HK-2 (cell line): ENCODE results near the gene DENND1A.
"Not testable (repeated sequence)": the region's sequence is repeated elsewhere in the genome, so short reads cannot be mapped to it uniquely, and the experiment has no call there.

Source experiments
- DNase-seq: peaks from one replicate; pipeline ENCODE4 v3.0.0-alpha.2; 2018; ENCODE audit not compliant: unreplicated experiment

DENND1A gene

GRCh38 chr9:123922431-123922830, 7.5 kb downstream of the DENND1A start:
- DNase-seq = no peak

DNA sequence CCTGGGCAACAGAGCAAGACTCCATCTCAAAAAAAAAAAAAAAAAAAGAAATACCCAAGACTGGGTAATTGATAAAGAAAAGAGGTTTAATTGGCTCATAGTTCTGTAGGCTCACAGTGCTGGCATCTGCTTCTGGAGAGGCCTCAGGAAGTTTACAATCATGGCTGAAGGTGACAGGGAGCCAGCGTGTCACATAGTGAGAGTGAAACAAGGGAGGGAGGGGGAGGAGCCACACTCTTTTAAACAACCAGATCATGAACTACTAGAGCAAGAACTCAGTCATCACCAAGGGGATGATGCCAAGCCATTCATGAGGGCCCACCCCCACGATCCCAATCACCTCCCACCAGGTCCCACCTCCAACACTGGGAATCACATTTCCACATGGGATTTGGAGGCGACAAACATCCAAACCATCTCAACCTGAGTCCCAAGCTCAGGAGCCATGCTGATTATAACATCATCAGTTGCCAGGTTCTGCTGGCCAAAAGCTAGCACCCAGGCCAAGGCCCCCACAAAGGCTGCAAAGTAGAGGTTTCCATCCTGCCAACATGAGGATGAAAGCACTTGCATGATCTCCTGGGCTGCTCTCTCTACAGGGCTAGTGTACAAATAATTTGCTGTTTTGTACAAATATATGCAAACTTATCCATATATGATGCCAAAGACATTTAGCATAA, 15.3 kb downstream of the DENND1A start:
- DNase-seq = no peak

- no peak for DNase-seq
Observed at GRCh38 chr9:123912167-123912897, 17.6 kb downstream of the DENND1A start.

DNA sequence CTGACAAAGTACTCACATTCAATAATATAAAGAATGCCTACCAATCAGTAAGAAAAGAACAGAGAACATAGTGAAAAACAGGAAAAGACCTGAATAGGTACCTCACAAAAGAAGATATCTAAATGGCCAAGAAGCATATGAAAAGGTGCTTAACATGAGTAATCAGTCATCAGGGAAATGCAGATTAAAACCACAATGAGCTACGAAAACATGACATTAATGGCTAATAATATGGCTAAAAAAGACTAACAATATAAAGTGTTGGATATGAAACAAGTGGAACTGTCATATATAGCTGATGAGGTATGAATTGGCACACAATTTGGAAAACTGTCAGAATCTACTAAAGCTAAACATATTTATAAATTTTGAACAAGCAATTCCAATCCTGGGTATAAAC, 18.9 kb downstream of the DENND1A start:
- no peak for DNase-seq

DNA sequence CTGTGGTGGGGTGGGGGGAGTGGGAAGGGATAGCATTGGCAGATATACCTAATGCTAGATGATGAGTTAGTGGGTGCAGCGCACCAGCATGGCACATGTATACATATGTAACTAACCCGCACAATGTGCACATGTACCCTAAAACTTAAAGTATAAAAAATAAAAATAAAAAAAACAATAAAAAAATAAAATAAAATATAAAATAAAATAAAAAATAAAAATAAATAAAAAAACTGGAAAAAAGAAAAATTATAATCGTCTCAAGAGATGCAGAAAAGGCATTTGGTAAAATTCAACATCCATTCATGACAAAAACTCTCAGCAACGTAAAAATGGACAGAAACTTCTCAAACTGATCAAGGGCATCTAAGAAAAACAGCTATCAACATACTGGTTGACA, 20.7 kb downstream of the DENND1A start:
- DNase-seq = not testable (repeated sequence)

GRCh38 chr9:123903550-123903949, 26.4 kb downstream of the DENND1A start:
- DNase-seq = not testable (repeated sequence)

DNA sequence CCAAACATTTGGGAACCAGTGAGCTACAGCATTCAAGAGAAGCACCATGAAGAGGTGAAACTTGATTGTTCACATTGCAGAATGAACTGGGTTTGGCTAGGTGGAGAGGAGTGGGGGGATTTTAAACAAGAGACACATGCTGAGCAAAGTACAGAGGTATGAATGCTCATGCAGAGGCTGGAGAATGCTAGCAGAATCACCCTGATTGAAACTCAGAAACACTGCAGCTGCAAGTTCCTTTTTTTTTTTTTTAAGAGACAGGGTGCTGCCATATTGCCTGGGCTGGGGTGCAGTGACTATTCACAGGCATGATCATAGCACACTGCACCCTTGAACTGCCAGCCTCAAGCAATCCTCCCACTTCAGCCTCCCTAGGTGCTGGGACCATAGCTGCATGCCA, 35.1 kb downstream of the DENND1A start:
- no peak for DNase-seq

DNA sequence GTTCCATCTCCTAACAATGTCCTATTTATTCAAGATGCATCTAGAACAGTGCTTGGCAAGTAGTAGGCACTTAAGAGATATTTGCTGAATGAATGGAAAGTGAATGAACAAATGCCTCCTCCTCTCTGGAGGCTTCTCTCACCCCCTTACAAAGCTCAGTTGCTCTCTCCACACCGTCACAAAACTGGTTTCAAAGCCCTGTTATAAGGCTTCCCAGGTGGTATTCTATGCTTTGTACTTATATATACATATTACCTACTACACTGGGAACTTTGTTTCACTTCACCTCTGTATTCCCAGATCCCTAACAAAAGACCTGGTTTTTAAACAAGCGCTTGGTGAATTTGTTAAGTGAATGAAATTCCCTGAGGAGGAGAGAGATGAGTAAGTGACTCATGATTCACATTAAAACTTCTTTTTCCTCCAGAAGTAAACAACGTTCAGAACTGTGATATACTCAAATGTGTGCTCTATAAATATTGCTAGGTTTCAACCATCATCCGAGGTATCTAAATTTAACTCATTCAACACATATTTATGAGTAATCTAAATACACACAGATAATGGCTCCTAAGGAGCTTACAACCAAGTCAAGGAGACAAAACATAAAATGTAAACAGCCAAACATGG, 36.0 kb downstream of the DENND1A start:
- DNase-seq = no peak

DNA sequence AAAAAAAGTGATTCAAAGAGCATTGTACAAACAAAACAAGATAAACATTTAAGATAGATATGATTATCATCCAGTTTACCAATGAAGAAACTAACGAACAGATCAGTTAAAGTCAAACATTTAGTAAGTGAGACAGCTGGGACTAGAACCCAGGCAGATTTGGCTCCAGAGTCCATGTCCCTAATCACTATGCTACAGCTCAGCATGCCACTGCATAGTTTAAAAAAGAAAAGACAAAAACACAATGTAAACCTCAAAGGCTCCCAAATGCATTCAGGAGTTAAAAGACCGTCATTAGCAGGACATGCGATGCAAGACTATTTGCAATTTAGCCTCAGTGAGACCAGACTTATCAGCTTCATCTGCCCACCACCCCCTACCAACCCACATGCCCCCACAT, 36.8 kb downstream of the DENND1A start:
- DNase-seq = no peak

DNA sequence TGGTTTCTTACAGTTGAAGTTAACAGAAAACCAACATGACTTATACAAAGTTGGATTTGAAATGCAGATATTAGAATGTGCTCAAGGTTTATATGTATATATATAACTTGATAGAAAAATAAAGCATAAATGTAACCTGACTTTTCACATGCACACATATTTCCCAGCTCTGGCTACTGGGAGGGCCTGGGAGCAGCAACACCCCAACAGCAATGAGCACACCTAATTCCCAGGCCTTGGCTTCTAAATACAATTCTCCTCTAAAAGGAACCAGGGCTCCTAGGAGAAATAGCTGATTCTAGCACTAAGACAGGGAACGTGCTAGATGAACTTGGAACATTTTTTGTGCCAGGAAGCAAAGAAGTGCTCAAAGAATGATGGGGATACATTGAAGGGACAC, 42.1 kb downstream of the DENND1A start:
- no peak for DNase-seq

GRCh38 chr9:123885834-123886233, 44.1 kb downstream of the DENND1A start:
- not testable (repeated sequence) for DNase-seq

DNA sequence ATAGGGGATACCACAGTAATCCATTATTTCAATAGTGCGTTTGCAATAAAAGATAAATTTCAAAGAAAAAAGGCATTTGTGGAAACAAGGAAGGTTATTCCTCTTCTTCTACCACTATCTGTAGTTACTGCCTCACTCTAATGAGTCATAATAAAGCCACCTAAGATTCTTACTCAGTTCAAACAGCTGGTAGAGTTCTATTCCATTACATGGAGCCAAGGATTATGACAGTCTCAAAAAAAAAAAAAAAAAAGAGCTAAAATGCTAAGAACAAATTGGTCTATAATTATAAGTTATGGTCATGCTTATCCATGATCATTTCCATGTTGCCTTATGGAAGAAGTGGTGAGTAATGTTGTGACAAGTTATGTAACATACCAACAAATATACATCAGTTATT, 46.3 kb downstream of the DENND1A start:
- no peak for DNase-seq

DNA sequence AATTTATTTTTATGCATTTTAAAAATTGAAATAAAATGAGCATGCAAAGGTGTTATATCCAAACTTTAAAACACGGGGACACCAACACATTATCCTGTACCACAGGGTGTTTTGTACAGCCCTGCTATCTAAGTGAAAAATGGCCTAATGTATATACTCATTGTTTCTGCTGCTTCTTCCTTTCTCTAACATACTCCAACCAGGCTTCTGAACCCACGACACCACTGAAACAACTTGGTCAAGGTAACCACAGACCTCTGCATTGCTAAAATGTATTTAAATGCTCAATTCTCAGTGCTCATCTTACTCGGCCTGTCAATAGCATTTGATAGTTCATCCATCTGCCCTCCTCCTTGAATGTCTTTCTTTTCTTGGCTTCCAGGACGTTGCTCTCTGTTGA, 48.3 kb downstream of the DENND1A start:
- DNase-seq = no peak

GRCh38 chr9:123880420-123880819, 49.5 kb downstream of the DENND1A start:
- DNase-seq = no peak

GRCh38 chr9:123876750-123877149, 53.2 kb downstream of the DENND1A start:
- DNase-seq = no peak

- no peak for DNase-seq
Observed at GRCh38 chr9:123872710-123873109, 57.2 kb downstream of the DENND1A start.

DNA sequence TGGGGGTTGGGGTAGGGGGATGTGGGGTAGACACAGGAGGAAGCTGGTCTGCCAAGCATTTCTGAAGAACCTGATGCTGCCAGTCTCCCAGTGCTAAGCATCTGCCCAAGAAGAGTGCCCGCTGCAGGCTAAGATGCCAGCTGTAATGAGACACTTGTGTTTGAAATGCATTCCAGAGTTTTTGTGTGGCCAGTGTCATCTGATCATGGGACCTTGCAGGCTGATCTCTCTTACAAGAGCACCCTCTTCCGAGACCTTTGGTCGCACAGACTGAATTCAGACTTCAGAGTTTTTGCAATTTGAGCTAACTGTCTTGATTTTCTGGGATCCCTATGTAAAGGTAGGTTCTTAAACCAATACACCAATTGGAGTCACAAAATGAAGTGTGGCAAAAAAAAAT, 58.1 kb downstream of the DENND1A start:
- DNase-seq = no peak

DNA sequence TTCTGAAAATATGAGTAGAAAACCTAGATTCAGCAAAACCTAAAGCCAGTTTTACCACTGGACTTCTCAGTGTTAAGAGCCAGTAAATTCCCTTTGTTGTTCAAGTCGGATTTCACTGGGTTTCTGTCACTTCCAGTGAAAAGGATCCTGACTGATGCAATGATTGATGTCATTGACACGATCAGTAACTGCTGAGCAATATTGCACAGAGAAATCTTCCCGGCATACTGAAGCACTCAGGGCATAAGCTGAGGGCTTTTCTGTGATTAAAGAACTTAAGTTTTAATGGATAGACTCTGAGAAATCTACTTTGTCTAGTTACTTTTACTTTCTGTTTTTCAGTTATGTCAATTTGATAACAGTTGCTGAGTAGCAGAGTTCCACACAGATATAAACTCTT, 61.9 kb downstream of the DENND1A start:
- DNase-seq = no peak

DNA sequence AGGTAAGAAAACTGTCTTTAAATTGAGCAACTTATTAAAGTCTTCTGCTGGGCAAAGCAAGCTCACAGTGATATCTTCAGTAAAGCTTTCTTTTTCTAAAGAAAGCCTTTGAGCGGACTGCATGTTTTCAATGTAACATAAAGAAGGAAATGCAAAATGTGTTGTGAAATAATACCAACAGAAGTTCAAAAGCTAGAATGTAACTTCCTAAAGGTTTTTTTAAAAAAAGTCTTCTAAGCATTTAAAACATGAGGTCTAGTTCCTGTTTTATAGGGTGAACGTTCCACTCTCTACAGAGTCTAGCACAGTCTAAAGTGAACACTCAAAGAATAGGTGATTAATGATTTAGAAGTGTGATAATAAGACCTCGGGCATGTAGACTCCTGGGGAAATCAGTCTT, 62.9 kb downstream of the DENND1A start:
- DNase-seq = no peak

GRCh38 chr9:123866497-123866896, 63.4 kb downstream of the DENND1A start:
- DNase-seq = no peak

- DNase-seq = no peak
Observed at GRCh38 chr9:123865226-123866000, 64.5 kb downstream of the DENND1A start.

DNA sequence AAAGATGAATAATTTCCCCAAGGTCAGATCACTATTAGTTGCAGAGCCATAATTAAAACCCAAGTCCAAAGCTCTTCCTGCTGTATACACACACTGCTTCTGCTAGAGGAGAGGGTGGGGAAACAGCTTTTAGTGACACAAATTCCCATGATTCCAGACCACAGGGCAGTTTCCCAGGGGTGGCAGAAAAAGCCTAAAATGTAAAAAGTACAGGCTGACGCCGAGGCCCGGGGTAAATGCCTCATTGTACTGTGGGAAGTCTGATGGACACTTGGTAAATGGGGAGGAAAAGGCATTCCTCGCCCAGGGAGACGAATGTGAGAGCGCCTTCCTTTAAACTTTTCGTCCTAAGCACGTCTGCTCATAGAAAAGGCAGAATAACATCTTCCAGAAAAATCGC, 65.7 kb downstream of the DENND1A start:
- no peak for DNase-seq
